Measurements from ENCODE around the gene THPO. TPM values are rescaled to one million over a fixed set of nuclear protein-coding genes. Genes with fewer than 3 reads are reported as not detected.

Gene THPO
- total and polyA plus RNA-seq, 2 experiments from 2014 or later = 0.14 to 1.9 TPM

- peaks cover 16% of the 10 kb centered on the region for H3K4me1 Mint-ChIP-seq
- peaks cover 78% of the 10 kb centered on the region for H3K36me3 Mint-ChIP-seq (ENCODE audit: low read depth)
- DNase-seq (ENCODE audit: low spot score) = no peak
Measured at GRCh38 chr3:184332370-184333090, 45.5 kb downstream of the THPO start.

More at GRCh38 chr3:184332370-184333090, 45.5 kb downstream of the THPO start:
- TF ChIP-seq NANOG (IDR thresholded peaks at IDR 0.05; ENCODE audit: borderline replicate concordance) (no peak), CTCF (conservative IDR thresholded peaks at IDR 0.05; ENCODE audit: low read depth in 2 of 2) (no peak), POLR2AphosphoS5 (IDR thresholded peaks at IDR 0.05; ENCODE audit: low read depth) (no peak), EZH2 (IDR thresholded peaks at IDR 0.05; ENCODE audit: low read depth, unreplicated experiment) (no peak), STAT1 (IDR thresholded peaks at IDR 0.05; ENCODE audit: unreplicated experiment) (no peak), REST (IDR thresholded peaks at IDR 0.05; ENCODE audit: unreplicated experiment) (no peak), ETS1 (IDR thresholded peaks at IDR 0.05) (no peak), ZNF114 (CRISPR knock-in tag; IDR thresholded peaks at IDR 0.05) (no peak), JUNB (IDR thresholded peaks at IDR 0.05; ENCODE audit: unreplicated experiment) (no peak), ZNF462 (CRISPR knock-in tag; IDR thresholded peaks at IDR 0.05) (no peak), EZH2phosphoT487 (IDR thresholded peaks at IDR 0.05; ENCODE audit: unreplicated experiment) (no peak), CREB1 (CRISPR knock-in tag; IDR thresholded peaks at IDR 0.05; ENCODE audit: low read depth) (no peak), ZNF331 (CRISPR knock-in tag; IDR thresholded peaks at IDR 0.05; ENCODE audit: low read depth) (no peak)
- Histone ChIP-seq H3K79me2 (replicated peaks; ENCODE audit: insufficient read depth) (peaks cover 30% of the 10 kb centered on the region), H2AFZ (no peak overlapping the region), H3F3A (replicated peaks; ENCODE audit: low read depth) (peaks cover 61% of the 10 kb centered on the region), H3K4me1 (ENCODE audit: insufficient read depth) (peaks cover 12% of the 10 kb centered on the region), H3K27me3 (ENCODE audit: insufficient read depth) (no peaks in the 10 kb centered on the region), H3K36me3 (ENCODE audit: insufficient read depth) (peaks cover 59% of the 10 kb centered on the region), H3K4me2 (no peak overlapping the region), H3K4me3 (no peak overlapping the region), H3K9me2 (ENCODE audit: insufficient read depth) (no peaks in the 10 kb centered on the region), H3K27ac (ENCODE audit: low read depth) (0 out of 2 replicates have a peak overlapping the region, but pooled peaks have one; percentile 26), H4K20me1 (replicated peaks; ENCODE audit: insufficient read depth) (peaks cover 44% of the 10 kb centered on the region)
- H3K27ac Mint-ChIP-seq = peak overlapping the region; percentile 13; the same call in 1 of the 2 replicates
- peaks cover 31% of the 10 kb centered on the region for H3K27me3 Mint-ChIP-seq (ENCODE audit: insufficient read depth, low read depth, poor library complexity)
- H3K9me3 Mint-ChIP-seq = peaks cover under 1% of the 10 kb centered on the region; the same call in 1 of the 3 replicates
- no peak for ATAC-seq
- no peak overlapping the region; the same call in 2 of the 3 replicates for H3K4me3 Mint-ChIP-seq
